HG02981 (cell line): ENCODE data around the gene MCFD2.

Experiments used
- ATAC-seq: cut with Tn5 transposase; IDR thresholded peaks from one replicate; pipeline ENCODE4 v1.9.1; 2021; ENCODE audit warnings: mild to moderate bottlenecking, moderate library complexity; ENCODE audit not compliant: unreplicated experiment

MCFD2 gene

DNA sequence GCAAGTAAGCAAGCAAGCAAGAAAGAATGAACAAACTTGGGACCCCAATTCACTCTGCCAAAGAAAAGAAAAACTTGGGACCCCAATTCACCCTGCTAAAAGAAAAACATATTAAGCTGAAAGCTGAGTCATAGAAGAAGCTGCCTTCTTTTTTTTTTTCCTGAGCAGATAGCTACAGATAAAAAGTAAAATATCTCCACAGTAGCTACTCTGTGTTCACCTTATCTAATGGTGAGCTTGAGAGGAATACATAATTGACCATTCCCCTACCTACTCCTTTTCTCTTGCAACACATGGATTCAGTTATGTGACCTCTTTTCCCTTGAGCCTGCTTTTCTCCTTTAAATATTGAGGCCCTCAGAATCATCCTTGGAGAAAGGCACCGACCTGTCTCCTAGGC is 63.0 kb downstream of the MCFD2 start:
- no peak for ATAC-seq

GRCh38 chr2:46852124-46852523 is 63.5 kb downstream of the MCFD2 start:
- ATAC-seq: no peak
